Natural killer cell (primary cell): ENCODE measurements around the gene ADRA2B. TPM values are rescaled to one million over a fixed set of nuclear protein-coding genes. Genes with fewer than 3 reads are reported as not detected.

Source experiments
- ATAC-seq, 3 donors: fragments of 150-1000 bp in 2 of 3; fragments of 200-7000 bp in 1 of 3; cut with Tn5 transposase; 1 replicate in 1 of 3; 2 replicates in 2 of 3; pipeline ENCODE4 v1.10.0; 2021; ENCODE audit warnings: mild to moderate bottlenecking in 2 of 3, moderate library complexity in 2 of 3
- DNase-seq, 2 donors: peaks; one replicate each; pipeline versions ENCODE4 v3.0.0 to v3.0.0-alpha.2; 2013 to 2021; ENCODE audit warnings: mixed read lengths in 1 of 2
- H3K27ac ChIP-seq: one replicate; pipeline ENCODE4 v1.5.1; 2013; ENCODE audit warnings: mild to moderate bottlenecking, low read length
- H3K27me3 ChIP-seq: one replicate; pipeline ENCODE4 v1.6.1; 2013; ENCODE audit warnings: low read length; ENCODE audit not compliant: control insufficient read depth, insufficient read depth
- H3K36me3 ChIP-seq: one replicate; pipeline ENCODE4 v1.6.1; 2013; ENCODE audit warnings: low read length; ENCODE audit not compliant: control insufficient read depth, insufficient read depth
- H3K4me1 ChIP-seq: one replicate; pipeline ENCODE4 v1.6.1; 2013; ENCODE audit warnings: low read length; ENCODE audit not compliant: control insufficient read depth, insufficient read depth
- H3K4me3 ChIP-seq: one replicate; pipeline ENCODE4 v1.5.1; 2013; ENCODE audit warnings: low read length
- H3K9me3 ChIP-seq: one replicate; pipeline ENCODE4 v1.6.1; 2013; ENCODE audit warnings: low read length; ENCODE audit not compliant: control insufficient read depth, insufficient read depth
- H3K27ac Mint-ChIP-seq, 2 donors: one replicate each; pipeline ENCODE4 v1.8.0; 2022; ENCODE audit warnings: mild to moderate bottlenecking in 2 of 2, mixed read lengths in 2 of 2, moderate library complexity in 1 of 2
- H3K27me3 Mint-ChIP-seq, 2 donors: one replicate each; pipeline ENCODE4 v1.8.0; 2022; ENCODE audit warnings: low read depth in 2 of 2, mixed read lengths in 2 of 2
- H3K36me3 Mint-ChIP-seq: one replicate; pipeline ENCODE4 v1.8.0; 2022; ENCODE audit warnings: mixed read lengths
- H3K4me1 Mint-ChIP-seq, 2 donors: one replicate each; pipeline ENCODE4 v1.8.0; 2022; ENCODE audit warnings: mixed read lengths in 2 of 2
- H3K4me3 Mint-ChIP-seq: one replicate; pipeline ENCODE4 v1.8.0; 2022; ENCODE audit warnings: mild to moderate bottlenecking, moderate library complexity, mixed read lengths
- H3K9me3 Mint-ChIP-seq, 2 donors: one replicate each; pipeline ENCODE4 v1.8.0; 2022; ENCODE audit warnings: mixed read lengths in 2 of 2
- WGBS: methylation state at CpG from one replicate; pipeline ENCODE4 v1.1.7; 2013; ENCODE audit warnings: missing lambda C conversion rate; ENCODE audit not compliant: insufficient coverage; 5-methylcytosine and 5-hydroxymethylcytosine counted together
- intact Hi-C: fragments of 100-400 bp; cut with micrococcal nuclease; formaldehyde crosslinking; loops from one replicate; pipeline ENCODE4 v1.14.2; 2022
- total RNA-seq, 4 donors: library from RNA; stranded (reverse); fragments of 120-200 nt in 1 of 4; gene quantifications; one replicate each; pipeline versions ENCODE4 v1.2.3 to v1.2.4, GENCODE V29; 2013 to 2022
- TF ChIP-seq, protein P1 (sequence below): fragments of 200-600 bp; IDR thresholded peaks from one replicate; pipeline ENCODE4 v1.8.0; 2022; ENCODE audit warnings: antibody characterized with exemption

ADRA2B gene
- total RNA-seq, 3 donors from 2014 or later (not counting 1 experiment from before 2014, with no cell fraction given): 0.18 to 1.3 (median 0.38) TPM

DNA sequence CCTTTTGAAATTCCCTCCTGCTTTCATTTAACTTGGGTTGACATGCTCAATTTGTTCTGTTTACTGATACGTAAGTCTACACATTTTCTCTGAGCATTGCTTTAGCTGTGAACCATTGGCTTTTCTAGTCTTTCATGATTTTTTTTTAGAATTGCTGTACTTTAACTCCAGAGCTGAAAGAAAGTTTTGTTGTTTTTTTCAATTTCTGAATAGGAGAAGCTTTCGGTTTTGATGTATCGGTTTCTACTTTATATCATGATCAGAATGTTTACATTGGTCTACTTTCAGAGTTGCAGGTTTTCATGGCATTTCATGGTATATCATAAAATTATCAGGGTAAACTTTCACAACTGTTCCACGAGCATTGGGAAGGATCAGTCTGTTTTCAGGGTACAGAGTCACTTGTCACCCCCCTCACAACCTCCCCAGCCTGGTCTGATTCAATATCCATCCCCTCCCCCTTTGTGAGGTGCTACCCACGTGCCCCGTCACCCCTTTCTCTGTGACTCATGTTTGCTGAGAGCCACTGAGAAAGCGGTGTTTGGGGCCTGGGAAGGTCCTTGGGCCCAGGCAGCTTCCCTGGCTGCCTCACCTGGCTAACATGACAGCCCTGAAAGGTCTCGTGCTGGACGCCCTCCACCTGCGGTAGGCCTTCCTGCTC is 14.9 kb upstream of the ADRA2B start:
- H3K36me3 Mint-ChIP-seq: no peaks in the 10 kb centered on the region
- H3K27me3 ChIP-seq: no peaks in the 10 kb centered on the region
- WGBS: 74% methylated on average over 10 of the region's 10 CpGs
- peaks cover 0 to 24% of the 10 kb centered on the region in 2 donors for H3K4me1 Mint-ChIP-seq
- H3K4me1 ChIP-seq: peaks cover 18% of the 10 kb centered on the region
- no peaks in the 10 kb centered on the region for H3K27me3 Mint-ChIP-seq
- H3K9me3 Mint-ChIP-seq: no peaks in the 10 kb centered on the region
- intact Hi-C loops: no loop called here
- H3K4me3 Mint-ChIP-seq: peak overlapping the region; percentile 25
- peaks cover 7% of the 10 kb centered on the region for H3K36me3 ChIP-seq
- DNase-seq: peak in 1 of 2 donors; percentile 56
- peak in 1 of 3 donors; percentile 51 for ATAC-seq
- no peak overlapping the region for H3K4me3 ChIP-seq
- H3K27ac ChIP-seq: no peak overlapping the region
- no peaks in the 10 kb centered on the region for H3K9me3 ChIP-seq
- TF ChIP-seq, protein P1, sequence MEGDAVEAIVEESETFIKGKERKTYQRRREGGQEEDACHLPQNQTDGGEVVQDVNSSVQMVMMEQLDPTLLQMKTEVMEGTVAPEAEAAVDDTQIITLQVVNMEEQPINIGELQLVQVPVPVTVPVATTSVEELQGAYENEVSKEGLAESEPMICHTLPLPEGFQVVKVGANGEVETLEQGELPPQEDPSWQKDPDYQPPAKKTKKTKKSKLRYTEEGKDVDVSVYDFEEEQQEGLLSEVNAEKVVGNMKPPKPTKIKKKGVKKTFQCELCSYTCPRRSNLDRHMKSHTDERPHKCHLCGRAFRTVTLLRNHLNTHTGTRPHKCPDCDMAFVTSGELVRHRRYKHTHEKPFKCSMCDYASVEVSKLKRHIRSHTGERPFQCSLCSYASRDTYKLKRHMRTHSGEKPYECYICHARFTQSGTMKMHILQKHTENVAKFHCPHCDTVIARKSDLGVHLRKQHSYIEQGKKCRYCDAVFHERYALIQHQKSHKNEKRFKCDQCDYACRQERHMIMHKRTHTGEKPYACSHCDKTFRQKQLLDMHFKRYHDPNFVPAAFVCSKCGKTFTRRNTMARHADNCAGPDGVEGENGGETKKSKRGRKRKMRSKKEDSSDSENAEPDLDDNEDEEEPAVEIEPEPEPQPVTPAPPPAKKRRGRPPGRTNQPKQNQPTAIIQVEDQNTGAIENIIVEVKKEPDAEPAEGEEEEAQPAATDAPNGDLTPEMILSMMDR: no peak
- H3K27ac Mint-ChIP-seq: peak overlapping the region; percentile 43 to 84

DNA sequence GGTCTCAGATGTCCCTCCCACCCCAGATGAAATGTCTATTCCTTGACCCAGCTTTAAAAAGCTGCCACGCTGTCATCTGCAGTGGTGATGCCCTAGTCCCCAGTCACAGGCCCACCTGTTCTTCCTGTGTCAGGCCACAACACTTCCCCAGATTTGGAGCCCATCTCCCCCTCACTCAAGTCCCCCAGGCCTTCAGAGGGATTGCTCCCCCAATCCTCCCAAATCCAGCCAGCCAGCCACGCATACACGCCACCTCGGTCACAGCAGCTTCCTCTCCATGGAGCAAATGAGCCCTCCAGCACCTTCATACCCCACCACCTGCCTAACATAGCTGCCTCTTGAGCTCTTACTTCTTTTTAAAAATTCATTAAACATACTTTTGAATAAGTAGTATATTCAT is 14.1 kb upstream of the ADRA2B start:
- DNase-seq (peak in 1 of 2 donors; percentile 24), ATAC-seq (no peak)
- Histone ChIP-seq H3K36me3 (peaks cover 7% of the 10 kb centered on the region), H3K4me3 (no peak overlapping the region), H3K4me1 (peaks cover 18% of the 10 kb centered on the region), H3K27ac (no peak overlapping the region), H3K27me3 (no peaks in the 10 kb centered on the region), H3K9me3 (no peaks in the 10 kb centered on the region)
- 80% methylated on average over 4 of the region's 4 CpGs for WGBS
- TF ChIP-seq, protein P1: no peak
- Mint-ChIP-seq H3K4me3 (no peak overlapping the region), H3K4me1 (peaks cover 0 to 24% of the 10 kb centered on the region in 2 donors), H3K36me3 (no peaks in the 10 kb centered on the region), H3K9me3 (no peaks in the 10 kb centered on the region), H3K27ac (peak overlapping the region; percentile 43 to 84), H3K27me3 (no peaks in the 10 kb centered on the region)
- intact Hi-C loops: no loop called here

GRCh38 chr2:96129528-96130120 is 13.3 kb upstream of the ADRA2B start:
- TF ChIP-seq, protein P1: no peak
- ATAC-seq: peak; percentile 28 to 75 (median 45)
- Histone ChIP-seq H3K27me3 (no peaks in the 10 kb centered on the region), H3K36me3 (peaks cover 7% of the 10 kb centered on the region), H3K27ac (no peak overlapping the region), H3K4me3 (no peak overlapping the region), H3K4me1 (peaks cover 18% of the 10 kb centered on the region), H3K9me3 (no peaks in the 10 kb centered on the region)
- Mint-ChIP-seq H3K27me3 (peaks cover 0 to 7% of the 10 kb centered on the region in 2 donors), H3K36me3 (no peaks in the 10 kb centered on the region), H3K27ac (peak overlapping the region in 1 of 2 donors; percentile 84), H3K4me1 (peaks cover 0 to 25% of the 10 kb centered on the region in 2 donors), H3K4me3 (no peak overlapping the region), H3K9me3 (no peaks in the 10 kb centered on the region)
- intact Hi-C loops: no loop called here
- DNase-seq: peak in 1 of 2 donors; percentile 60
- WGBS: 80% methylated on average over 15 of the region's 16 CpGs
